Activated gamma-delta T cell (primary cell): Measurements from ENCODE around the gene RAD51B.
"Not testable (repeated sequence)": the region's sequence is repeated elsewhere in the genome, so short reads cannot be mapped to it uniquely, and the experiment has no call there.

Experiments
- DNase-seq: peaks from one replicate; lab custom pipeline; 2025; lab: John Stamatoyannopoulos, UW

Gene RAD51B

DNA sequence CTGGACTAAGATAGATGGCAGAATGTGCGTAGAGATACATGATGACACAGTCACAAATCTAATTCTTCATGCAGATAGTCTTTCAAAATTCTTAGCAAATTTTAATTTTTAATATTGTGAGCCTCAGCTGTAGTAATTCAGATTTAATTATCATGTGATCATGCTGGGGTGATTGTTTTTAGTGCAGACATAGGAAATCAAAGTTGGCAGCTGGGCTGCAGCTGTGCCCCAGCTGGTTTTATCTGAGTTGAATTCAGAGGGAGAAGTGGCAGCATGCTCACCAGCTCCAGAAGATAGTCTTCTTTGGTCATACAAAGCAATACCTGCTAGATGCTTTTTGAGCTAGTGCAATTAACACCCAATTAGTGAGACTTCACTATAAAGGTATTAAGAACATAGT is 292.9 kb downstream of the RAD51B start:
- no peak for DNase-seq

DNA sequence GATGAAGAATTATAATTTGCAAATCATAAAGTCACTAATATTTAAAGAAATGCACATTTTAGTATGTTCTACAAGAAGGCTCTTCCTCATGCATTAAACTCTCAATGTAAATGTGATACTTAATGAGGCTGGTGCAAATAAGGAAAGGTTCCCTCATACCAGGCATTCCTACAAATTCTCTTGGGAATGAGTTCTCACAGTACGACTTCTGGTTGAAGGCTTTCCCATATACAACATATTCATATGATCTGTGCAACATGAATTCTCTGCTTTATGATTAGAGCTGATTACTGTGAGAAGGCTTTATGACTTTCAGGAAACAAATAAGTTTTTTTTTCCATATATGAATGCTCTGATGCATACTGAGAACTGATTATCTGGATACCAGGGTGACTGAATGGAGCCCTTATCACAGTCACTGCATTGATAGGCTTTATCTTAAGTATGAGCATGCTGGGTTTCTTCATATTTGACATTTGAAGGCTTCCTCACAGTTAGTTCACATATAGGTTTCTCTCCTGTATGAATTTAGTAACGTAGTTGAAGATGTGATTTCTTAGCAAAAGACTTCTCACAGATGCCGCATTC is 293.9 kb downstream of the RAD51B start:
- no peak for DNase-seq

DNA sequence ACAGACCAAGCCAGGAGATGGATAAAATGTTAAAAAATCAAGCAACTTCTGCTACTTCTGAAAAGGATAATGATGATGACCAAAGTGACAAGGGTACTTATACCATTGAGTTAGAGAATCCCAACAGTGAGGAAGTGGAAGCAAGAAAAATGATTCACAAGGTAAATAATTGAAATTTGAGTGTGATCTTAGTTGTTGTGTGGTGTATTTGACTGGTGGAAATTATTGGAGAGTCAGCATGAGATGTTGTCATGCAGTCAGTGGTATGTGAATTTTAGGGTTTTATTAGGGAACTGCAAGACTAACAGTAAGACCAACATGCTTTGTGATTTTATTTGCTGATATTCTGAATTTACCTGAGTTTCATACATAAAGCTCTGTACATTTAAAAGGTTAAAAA is 296.4 kb downstream of the RAD51B start:
- not testable (repeated sequence) for DNase-seq

DNA sequence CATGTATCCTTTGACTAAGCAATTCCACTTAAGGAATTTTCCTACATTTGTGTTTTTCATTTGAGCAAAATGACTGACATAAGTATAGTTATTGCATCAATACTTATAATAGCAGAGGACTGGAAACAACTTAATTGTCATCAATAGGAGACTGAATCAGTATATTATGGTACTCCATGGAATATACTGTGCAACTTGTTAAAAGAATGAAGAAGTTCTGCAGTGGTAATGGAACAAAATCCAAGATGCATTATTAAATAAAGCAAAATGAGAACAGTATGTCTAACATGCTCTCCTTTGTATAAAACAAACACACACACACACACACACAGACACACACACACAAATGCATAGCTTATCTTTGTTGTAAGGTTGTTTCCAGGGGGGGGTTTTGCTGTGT is 303.1 kb downstream of the RAD51B start:
- DNase-seq = no peak

DNA sequence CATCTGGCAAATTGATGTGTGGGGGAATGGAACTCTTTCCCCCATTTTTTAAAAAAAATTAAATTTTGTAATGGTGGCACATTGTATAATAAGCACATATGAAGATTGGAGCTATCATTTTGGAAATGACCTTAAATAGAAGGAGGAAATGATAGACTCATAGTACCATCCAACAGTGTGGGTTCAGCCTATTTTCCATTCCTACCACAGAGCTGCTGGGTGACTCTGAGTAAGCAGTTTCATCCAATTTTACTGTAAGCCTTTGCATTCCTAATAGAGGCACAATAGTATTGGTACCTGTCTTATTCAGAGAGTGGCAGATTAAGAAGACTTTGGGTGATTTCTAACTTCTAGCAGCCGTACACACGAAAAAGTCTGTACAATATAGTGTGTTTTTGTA is 304.5 kb downstream of the RAD51B start:
- no peak for DNase-seq

DNA sequence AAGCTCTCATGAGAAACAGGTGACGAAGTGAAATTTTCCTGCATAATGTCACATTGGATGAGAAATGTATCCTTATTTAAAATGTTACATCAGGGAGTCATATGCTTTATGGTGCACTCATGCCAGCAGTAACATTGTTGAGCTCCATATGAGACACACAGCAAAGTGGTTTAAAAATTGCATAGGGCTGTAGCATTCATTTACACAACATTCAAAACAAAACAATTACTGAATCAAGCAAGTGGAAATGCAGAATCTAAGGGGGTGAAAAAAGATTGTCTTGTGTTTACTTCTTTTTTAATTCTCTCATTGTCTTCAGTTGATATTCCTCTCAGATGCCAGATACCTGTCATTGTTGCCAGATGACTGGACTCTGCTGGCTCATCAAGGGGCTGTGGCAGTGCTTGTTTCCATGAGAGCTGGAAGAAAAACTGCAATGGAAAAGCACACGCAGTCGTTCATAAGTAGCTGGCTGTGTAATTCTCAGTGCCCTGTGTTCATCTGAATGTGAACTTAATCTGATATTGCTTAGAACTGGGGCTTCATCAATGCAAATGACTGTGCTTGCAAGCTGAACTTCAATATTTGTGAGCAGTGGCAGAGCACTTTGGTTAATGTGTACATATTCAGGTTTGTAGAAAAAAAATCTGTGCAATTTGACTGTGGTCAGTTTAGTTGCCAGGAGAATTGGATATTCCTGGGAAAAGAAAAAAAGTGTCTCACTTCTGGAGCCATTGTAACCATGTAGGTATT is 305.6 kb downstream of the RAD51B start:
- DNase-seq = no peak

DNA sequence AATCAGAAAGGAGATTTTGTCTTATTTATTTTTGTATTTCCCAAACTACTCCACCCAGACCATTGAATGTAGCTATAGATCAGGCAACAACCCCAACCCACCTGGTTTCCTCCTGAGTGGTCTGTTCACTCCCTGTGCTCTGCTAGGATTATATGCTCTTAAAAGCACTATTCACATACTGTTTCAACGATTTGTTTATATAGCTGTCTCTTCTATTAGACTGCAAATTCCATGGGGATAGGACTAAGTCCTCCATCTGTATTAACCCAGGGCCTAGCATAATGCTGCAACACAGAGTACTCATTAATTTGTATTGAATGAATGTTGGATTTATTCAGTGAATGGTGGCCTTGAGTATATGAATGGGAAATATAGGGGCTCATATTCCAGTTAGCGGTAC is 307.6 kb downstream of the RAD51B start:
- no peak for DNase-seq

DNA sequence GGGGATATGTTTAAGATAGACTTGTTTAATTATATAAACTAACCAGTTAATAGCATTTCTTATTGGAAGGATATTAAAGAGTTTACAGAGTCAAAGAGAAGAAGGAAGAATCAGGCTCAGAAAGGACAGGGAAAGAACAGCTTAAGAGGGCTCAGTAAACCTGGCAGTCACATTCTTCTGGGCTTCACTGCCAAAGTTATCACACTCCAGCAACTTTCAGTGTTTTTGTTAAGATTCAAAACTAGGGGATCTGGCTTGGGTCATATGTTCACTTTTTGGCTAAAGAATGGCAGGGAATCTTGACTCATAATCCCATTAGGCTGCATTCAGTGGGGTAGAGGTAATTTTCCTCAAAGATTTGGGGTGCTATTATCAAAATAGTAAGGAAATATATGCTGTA is 312.3 kb downstream of the RAD51B start:
- no peak for DNase-seq

DNA sequence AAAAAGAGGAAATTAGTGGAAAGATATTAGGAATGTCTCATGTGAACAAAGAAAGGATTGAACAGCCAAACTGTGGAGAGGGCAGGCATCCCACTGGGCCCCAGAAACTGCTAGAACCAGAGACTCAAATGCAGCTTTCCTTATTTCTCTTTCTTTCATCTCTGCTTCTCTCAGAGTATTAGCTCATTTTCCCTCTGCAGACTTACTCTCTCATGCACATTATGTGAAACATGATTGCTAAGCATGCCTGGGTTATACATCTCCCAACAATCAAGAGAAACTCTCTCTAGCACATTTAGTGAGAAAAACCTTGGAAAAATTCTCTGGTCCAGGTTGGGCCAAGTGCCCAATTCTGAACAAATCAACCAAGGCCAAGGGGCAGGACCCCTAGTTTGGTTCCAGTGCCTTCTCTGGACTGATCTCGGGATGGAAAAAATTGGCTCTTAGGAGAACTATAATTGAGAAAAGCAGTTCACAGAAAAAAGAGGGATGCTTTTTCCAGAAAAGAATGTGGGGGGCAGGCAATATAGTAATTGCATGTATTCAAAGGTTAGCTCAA is 313.1 kb downstream of the RAD51B start:
- DNase-seq = no peak

DNA sequence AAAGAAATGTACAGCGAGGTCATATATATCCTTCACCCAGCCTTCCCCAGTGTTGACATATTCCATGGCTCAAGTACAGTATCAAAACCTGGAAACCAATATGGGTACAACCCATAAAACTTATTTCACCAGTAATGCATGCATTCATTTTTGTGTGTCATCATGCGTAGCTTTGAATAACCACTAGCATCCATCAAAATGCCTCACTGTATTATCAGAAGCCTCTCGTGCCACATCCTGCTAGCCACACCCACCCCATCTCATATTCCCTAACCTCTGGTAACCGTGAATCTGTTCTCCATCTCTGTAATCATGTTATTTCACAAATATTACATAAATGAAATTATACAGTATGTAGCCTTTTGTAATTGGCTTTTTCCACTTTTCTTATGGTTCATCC is 314.3 kb downstream of the RAD51B start:
- DNase-seq = no peak

DNA sequence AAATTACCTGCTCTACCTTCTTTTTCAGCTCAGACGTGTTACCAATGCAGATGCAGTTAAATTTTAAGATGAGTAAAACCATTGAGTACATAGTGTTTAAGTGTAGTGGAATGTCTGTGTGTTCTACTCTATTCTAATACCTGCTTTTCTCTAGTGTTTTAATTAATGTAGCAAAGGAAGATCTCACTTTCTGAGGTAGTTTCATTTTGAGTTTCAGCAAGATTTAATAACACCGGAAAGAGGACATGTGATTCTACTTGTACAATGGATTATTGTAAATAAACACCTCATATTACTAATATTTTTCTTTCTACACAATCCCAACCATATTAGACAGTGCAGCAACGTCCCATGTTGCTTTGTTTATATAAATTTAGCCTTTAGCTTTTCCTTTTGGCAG is 315.4 kb downstream of the RAD51B start:
- no peak for DNase-seq

DNA sequence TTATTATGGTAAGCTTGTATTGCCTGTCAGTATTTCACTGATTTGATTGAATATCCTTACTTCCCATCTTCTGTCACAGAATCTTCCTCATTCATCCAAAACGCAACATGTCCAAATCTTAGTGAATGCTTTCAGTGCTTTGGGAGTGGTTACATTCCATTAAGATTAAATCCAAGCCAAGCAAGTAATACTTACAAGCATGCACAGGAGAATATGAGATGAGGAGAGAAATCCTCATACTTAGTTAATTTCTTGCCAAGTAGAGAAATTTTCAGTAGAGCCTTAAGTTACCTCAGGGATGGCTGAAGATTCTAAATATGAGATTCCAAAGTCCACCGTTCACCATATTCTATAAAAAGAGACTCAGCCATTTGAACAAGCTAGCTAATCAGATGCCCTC is 316.0 kb downstream of the RAD51B start:
- DNase-seq = no peak

DNA sequence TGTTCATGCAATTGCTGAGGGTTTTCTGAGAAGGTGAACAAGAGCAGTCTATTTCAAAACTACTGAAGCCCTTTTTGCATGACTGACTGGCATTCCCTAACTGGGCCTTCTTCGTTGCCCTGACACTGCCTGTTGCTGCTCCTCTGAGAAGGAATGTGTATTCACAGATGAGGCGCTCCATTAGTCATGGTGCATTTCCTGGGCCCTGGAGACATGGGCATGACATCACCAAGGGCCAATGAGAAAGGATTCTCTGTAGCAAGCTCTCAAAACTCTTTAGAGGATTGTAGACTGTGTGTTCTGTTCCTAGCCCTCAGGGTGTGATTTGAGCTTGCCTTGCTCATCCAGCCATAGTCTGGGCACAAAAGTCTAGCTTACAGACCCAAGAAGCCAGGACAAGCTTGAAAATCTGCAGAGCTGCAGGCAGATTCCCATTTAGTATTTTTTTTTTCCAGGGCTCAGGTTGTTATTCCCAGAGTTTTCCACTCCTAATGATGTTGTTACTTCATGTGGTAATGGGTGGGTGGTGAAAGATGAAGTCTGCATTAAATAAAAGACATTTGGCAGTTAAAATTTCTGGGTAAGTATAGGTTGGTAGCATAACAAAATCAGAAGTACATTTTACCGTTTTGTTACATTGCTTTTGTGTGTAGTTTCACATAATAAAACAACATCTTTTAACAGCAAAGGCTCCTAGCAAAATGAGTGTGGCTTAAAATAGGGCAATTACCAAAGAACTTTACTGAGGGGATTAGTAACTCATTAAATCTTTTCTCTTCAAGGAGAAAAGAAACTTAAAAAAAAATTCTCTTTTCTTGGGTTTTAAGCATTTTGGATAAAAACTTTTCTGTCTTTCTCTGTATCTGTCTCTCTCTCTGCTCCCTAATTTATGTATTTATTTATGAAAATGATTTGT is 318.4 kb downstream of the RAD51B start:
- no peak for DNase-seq

DNA sequence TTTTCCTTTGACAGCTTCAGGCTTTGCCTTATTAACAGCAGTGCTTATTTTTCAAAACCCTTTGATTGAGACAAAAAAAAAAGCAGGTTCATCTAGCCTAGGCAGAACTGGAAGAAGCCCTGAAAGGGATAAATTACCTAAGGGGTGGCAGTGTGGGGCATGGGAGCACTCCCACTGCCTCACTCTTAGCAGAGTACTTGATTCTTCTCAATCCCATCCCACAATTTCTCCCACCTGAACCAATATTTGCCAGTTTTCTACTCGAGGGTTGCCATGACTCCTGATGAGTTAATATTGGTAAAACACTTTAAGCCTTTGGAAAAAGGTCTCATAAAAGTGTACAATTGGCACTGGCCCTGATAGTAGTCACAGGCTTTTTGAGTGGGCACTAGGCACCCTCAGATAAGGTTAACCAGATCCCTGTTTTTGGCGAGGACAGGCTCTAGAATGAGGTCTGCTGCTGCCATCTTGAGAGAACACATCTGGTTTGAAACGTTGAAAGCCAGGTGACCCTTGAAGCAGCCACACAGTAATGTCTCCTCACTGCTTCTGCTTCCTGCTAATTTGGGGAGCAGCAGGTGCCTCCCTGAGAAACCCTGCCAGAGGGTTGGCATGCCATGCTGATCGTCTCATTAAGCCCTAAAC is 320.0 kb downstream of the RAD51B start:
- no peak for DNase-seq

DNA sequence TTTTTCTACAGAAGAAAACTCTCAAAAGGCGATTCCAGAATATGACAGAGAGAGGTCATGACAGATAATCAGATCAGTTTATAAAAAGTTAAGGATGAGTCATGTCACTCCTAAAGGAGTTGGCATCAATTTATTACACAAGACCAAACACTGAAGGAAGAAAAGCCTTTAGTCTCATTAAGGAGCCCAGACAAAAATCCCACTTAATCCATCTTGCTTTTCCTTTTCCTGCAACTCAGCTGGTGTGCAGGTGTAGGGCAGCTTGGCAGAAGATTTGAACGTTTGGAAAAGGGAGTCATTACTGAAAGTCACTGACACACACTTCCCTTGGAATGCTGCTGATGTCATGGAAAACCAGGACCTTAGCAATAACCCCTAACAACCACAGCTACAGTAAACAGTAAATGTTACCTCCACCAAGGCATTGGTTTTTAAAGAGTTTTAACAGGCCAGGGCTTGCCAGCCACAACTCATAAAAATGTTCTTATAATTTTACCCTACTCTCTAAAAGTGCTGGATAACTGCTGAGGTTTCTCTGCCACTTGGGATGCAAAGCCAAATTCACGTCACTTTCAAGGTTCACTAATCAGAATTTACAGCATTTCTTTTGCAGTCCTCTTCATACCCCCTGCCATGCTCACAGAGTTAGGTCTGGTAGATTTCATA is 320.6 kb downstream of the RAD51B start:
- DNase-seq = no peak

DNA sequence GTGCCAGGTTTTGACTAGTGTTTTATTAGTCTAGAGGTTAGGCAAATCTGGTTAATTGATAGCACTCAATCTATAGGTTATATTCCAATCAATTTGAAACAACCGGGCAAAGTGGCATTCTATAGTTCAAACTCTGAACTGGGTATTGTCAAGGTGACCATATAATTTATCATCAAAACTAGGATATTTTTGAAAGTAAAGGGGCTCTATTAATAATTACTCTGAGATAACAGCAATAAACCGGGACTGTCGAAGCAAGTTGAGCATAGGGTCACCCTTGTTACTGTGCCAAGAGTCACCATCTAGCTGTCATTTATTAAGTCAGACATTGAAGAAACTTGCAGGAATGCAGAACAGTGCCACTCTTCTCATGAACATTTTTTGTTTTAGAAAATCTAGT is 321.2 kb downstream of the RAD51B start:
- DNase-seq = no peak

DNA sequence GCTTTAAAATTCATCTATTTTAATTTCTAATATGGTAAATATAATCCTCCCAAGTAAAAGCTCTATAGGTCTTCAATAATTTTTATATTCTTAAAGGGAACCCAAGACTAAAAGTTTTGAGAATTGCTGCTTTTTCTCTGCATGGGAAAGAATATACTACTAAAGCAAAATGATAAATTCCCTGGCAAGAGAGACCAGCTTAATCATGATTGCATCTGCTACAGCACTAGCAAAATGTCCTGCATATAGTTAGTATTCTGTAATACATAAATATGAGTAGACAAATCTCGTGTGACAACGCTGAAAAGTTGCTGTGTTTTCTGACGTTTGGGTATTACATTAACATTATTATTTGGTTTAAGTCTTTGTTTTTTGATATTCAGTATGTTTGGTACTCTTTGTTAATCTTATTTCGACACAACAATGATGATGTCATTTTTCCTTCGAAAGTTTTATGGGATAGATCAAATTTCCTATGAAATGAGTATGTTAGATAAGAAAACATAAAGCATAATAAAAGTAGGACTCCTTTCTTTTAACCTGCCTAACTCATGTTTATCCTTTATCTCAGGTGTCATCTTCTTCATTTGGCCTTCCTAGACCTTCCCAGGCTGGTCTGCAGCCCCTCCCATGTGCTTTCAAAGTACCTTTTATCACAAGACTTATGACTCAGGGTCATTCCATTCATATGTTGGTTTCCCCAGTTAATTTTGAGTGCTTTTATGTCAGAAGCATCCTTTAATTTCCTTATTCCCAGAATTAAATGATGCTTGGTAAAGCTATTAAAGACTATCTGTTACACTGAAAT is 321.9 kb downstream of the RAD51B start:
- no peak for DNase-seq

DNA sequence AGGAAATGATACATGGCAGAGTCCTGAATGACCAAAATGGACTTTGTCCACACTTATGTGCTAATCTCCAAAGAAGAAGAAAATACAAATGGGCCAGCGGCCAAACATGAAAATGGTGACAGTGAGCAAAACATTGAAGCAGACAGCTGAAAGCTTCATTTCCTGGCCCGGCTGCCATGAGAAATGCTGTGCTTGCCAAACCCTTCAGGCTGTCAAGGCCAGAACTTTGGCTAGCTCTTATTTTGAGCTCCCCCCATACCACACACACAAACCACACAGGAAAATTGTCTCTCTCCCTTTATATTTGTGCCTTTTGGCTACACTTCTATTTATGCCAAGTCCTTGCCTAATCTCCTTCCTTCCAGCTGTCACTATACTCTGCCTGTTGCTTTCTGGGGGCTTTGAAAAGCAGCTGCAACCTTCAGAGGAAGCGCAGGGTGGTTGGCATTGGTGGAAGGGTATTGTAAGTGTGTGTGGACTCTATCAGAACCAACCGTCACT is 323.8 kb downstream of the RAD51B start:
- DNase-seq = no peak

DNA sequence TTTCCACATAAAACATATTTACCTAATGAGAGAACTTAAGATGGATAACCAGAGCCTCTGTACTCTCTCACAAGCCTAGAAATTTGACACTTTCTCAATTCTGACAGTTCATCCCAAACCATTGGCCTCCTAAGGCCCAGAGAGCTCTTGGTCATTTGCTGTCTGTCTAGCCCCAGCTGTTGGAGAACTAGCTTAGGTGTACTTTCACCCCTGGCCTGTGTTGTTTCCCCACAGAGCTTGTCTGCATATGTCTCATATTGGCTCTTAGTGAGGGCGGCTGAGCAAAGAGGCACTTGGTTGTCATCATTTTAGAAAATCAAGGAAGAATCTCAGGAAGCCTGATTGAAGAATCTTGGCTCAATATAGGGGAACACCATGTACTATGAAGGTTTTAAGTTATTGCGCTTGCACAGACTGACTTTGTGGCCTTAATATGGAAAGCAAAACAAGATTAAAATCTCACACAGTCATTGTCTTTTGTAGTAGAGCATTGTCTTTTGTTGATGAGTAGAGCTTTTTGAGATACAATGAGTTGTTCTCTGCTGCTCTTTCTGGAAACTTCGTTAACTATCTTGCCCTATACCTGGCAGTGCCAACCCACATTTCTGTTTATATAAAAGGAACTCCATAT is 324.6 kb downstream of the RAD51B start:
- no peak for DNase-seq

DNA sequence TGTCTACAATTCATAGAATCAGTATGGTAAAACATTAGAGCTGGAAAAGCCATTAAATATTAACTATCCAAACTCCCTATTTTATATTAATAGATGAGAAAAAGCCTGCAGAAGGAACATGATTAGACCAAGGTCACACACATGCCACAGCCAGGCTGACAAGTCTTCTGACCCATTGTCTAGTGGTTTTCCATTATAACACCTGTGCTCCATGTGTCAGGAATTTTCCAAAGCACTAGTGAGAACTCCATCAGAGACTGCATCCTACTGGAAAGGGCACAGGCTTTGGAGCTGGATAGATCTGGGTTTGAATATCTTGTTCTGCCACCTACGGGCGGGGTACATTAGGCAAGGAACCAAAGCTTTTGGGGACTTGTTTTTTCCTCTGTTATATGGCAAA is 325.5 kb downstream of the RAD51B start:
- no peak for DNase-seq
